Adrenal gland (tissue), 12 donors: ENCODE data around the gene AMBRA1. TPM values are rescaled to one million over a fixed set of nuclear protein-coding genes. Genes with fewer than 3 reads are reported as not detected.

Source experiments
- DNase-seq, 7 donors: peaks; one replicate each; pipeline ENCODE4 v3.0.0-alpha.2; 2019 to 2020
- H3K27ac ChIP-seq, 5 donors: fragments of 200-600 bp; sonication (generic) in 4 of 5; 1 replicate in 3 of 5; 2 replicates in 2 of 5; pipeline versions ENCODE4 v1.5.1 to v1.8.0; 2016 to 2020; ENCODE audit warnings: mild to moderate bottlenecking in 1 of 5
- H3K27me3 ChIP-seq: fragments of 200-600 bp; 2 replicates; pipeline ENCODE4 v1.8.0; 2021
- H3K36me3 ChIP-seq, 2 donors: fragments of 200-600 bp; replicated peaks in 1 of 2; 1 replicate in 1 of 2; 2 replicates in 1 of 2; pipeline versions ENCODE4 v1.5.1 to v1.8.0; 2018 to 2022
- H3K4me1 ChIP-seq, 2 donors: fragments of 200-600 bp; replicated peaks in 1 of 2; 1 replicate in 1 of 2; 2 replicates in 1 of 2; pipeline versions ENCODE4 v1.5.1 to v1.8.0; 2018 to 2021
- H3K4me3 ChIP-seq, 4 donors: fragments of 200-600 bp; sonication (generic) in 3 of 4; one replicate each; pipeline ENCODE4 v1.5.1; 2016 to 2018
- H3K9me3 ChIP-seq, 3 donors: fragments of 200-600 bp; sonication (generic) in 1 of 3; replicated peaks in 1 of 3; 1 replicate in 2 of 3; 2 replicates in 1 of 3; pipeline versions ENCODE4 v1.5.1 to v1.8.0; 2016 to 2021
- POLR2A ChIP-seq, 2 donors: fragments of 450-650 bp; IDR thresholded peaks; one replicate each; pipeline ENCODE4 v1.6.1; 2017; ENCODE audit warnings: antibody characterized with exemption in 2 of 2, mild to moderate bottlenecking in 2 of 2, moderate library complexity in 1 of 2
- WGBS, 4 donors: extraction: QIAGEN DNeasy Blood & Tissue Kit in 2 of 4; methylation state at CpG; one replicate each; pipeline versions ENCODE4 v1.1.5 to v1.1.7; 2013 to 2017; 5-methylcytosine and 5-hydroxymethylcytosine counted together
- intact Hi-C, 2 donors: fragments of 100-400 bp; cut with DNase I; formaldehyde crosslinking; loops; one replicate each; pipeline versions ENCODE4 v1.14.1 to v1.15.0; 2022 to 2023
- polyA plus RNA-seq, 3 donors: library from polyadenylated mRNA; stranded (reverse); fragments of 200-250 nt in 2 of 3; fragments of 350-450 nt in 1 of 3; fragmentation: Illumina TruSeq in 1 of 3; extraction: RNeasy Lipid Tissue Mini Kit (QIAGEN cat#74804) in 1 of 3; gene quantifications; one replicate each; pipeline ENCODE4 v1.2.3, GENCODE V29; 2013 to 2014
- total RNA-seq, 9 donors: library from RNA; depleted of rRNA in 4 of 9; stranded (reverse); fragments of >200 nt in 4 of 9; fragments of 120-200 nt in 1 of 9; fragmentation: NEBNext Ultra II Directional in 1 of 9; extraction: Animal tissue kit (Norgen Biotek cat#: 25700) in 1 of 9; gene quantifications; one replicate each; pipeline versions ENCODE4 v1.1.0 to v1.2.4, GENCODE V29; 2013 to 2023
- TF ChIP-seq, protein P1 (sequence below), 6 experiments: fragments of 450-650 bp in 4 of 6; fragments of 200-600 bp in 2 of 6; sonication (generic) in 1 of 6; IDR thresholded peaks; 1 replicate in 5 of 6; 2 replicates in 1 of 6; pipeline versions ENCODE4 v1.5.1 to v1.8.0; 2016 to 2021; ENCODE audit warnings: antibody characterized with exemption in 6 of 6, mild to moderate bottlenecking in 2 of 6, moderate library complexity in 1 of 6
- donor health status: healthy with polysubstance abuse.
- donor health status: Bipolar disorder and iron deficiency.
- donor health status: DM: yes; HTN: yes; CAD: no.
- donor health status: DM: no; HTN: no; CAD: no.
- donor health status: DM: no; HTN: no; CAD: no.
- donor health status: DM: yes; HTN: yes; CAD: no.

AMBRA1 gene
- total and polyA plus RNA-seq, 12 donors: 16.2 to 73.3 (median 49.7) TPM

DNA sequence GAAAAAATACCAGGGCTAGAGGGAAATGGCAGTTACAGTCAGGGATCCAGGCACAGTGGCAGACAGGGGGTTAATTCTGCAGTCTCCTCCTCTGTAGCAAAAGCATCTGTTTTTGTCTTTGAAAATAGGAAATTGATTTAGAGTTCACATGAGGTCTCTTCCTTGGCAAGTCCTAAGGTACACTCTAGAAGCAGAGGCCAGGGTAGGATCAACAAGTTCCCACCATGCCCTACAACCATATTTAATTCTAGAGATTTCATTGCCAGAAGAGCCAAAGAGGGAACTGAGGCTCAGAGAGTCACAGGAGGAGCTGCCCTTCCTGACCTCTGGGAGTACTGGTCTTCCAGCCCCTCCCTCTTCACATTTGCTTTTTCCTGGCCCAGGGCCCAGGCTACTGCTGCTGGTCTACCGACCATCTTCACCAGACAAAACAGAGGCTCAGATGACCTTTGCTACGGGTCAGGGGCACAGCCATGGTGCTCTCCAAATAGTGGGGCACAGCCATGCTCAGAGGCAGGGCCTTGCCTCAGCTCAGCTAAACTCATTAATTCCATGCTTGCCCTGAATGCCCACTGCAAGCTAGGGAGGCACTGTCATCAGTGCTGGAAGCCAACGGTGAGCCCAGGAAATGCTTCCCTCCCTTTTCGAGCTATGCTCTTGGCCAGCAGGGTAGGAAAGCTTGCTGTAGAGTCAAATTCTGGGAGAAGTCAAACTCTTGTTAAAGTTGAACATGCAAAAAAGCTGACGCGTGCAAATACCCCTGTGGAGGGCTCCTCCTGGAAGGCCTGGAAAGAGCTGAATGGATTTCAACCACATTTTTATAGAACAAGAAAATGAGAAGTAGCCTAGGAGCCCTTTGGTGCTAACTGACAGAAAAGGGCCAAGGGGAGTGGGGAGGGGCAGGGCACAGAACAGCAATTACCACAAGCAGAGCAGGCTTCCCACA lies 190.6 kb downstream of the AMBRA1 start:
- no peak for TF ChIP-seq POLR2A (IDR thresholded peaks at IDR 0.05)
- TF ChIP-seq, protein P1, sequence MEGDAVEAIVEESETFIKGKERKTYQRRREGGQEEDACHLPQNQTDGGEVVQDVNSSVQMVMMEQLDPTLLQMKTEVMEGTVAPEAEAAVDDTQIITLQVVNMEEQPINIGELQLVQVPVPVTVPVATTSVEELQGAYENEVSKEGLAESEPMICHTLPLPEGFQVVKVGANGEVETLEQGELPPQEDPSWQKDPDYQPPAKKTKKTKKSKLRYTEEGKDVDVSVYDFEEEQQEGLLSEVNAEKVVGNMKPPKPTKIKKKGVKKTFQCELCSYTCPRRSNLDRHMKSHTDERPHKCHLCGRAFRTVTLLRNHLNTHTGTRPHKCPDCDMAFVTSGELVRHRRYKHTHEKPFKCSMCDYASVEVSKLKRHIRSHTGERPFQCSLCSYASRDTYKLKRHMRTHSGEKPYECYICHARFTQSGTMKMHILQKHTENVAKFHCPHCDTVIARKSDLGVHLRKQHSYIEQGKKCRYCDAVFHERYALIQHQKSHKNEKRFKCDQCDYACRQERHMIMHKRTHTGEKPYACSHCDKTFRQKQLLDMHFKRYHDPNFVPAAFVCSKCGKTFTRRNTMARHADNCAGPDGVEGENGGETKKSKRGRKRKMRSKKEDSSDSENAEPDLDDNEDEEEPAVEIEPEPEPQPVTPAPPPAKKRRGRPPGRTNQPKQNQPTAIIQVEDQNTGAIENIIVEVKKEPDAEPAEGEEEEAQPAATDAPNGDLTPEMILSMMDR (IDR thresholded peaks at IDR 0.05): no peak
- no peak for DNase-seq
- intact Hi-C loops: no loop called here
- Histone ChIP-seq H3K4me1 (peaks cover 0 to 14% of the 10 kb centered on the region in 2 donors), H3K9me3 (no peaks in the 10 kb centered on the region), H3K27ac (no peak overlapping the region), H3K4me3 (no peak overlapping the region), H3K36me3 (peaks cover 0 to 34% of the 10 kb centered on the region in 2 donors), H3K27me3 (no peaks in the 10 kb centered on the region)
- WGBS, 4 donors: 62 to 70% (median 66%) methylated on average over 5 to 6 of the region's 6 CpGs

DNA sequence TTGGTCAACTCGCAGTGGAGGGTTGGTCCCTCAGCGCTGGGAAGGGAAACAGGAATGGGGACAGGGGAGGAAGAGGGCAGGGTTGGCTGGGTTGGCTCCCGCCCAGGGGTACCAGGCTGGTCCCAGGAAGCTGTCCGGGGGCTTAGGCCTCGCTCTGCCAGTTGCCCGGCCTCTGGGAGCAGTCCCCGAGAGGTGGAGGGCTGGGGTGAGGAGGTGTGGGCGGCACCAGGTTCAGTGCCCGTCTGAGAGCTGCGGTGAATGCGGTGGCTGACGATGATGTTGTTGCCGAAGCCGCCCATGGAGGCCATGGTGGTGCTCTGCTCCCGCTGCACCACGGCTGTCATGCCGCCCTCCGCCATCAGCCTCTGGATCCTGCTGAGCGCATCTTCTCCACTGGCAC lies 196.3 kb downstream of the AMBRA1 start:
- H3K4me3 ChIP-seq: no peak overlapping the region
- TF ChIP-seq, protein P1 (IDR thresholded peaks at IDR 0.05): no peak
- no peak for TF ChIP-seq POLR2A (IDR thresholded peaks at IDR 0.05)
- WGBS, 4 donors: 94 to 99% (median 94%) methylated on average over 17 to 19 of the region's 19 CpGs
- H3K27me3 ChIP-seq: no peaks in the 10 kb centered on the region
- no peak for DNase-seq
- peaks cover 0 to 22% of the 10 kb centered on the region in 2 donors for H3K36me3 ChIP-seq
- no peaks in the 10 kb centered on the region for H3K9me3 ChIP-seq
- intact Hi-C loops: loop anchor here in 1 of 2 donors (10.0 kb wide), 1 partner anchor 67 kb away; no protein-coding TSS in a partner anchor
- H3K4me1 ChIP-seq: peaks cover 5 to 8% of the 10 kb centered on the region in 2 donors
- H3K27ac ChIP-seq: no peak overlapping the region

DNA sequence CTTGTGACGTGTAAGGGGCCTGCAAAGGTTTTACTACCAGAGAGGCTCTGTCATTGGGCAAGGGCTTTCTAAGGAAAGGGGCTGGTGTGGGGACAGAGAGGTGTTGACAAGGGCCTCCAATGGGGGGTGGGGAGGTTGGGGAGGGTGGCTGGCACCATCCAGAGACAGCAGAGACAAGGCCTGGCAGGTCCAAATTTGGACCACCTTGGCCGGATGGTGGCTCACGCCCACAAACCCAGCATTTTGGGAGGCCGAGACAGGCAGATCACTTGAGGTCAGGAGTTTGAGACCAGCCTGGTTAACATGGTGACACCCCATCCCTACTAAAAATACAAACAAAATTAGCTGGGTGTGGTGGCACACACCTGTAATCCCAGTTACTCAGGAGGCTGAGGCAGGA lies 200.1 kb downstream of the AMBRA1 start:
- no peak overlapping the region for H3K27ac ChIP-seq
- intact Hi-C loops: loop anchor here in 1 of 2 donors (10.0 kb wide), 1 partner anchor 71 kb away; no protein-coding TSS in a partner anchor
- 70 to 81% (median 75%) methylated on average over 4 of the region's 4 CpGs for WGBS, 4 donors
- peaks cover 19% of the 10 kb centered on the region for H3K27me3 ChIP-seq
- peaks cover 19 to 40% of the 10 kb centered on the region in 2 donors for H3K4me1 ChIP-seq
- peaks cover 0 to 22% of the 10 kb centered on the region in 2 donors for H3K36me3 ChIP-seq
- DNase-seq: no peak
- TF ChIP-seq POLR2A (IDR thresholded peaks at IDR 0.05): no peak
- TF ChIP-seq, protein P1 (IDR thresholded peaks at IDR 0.05): no peak
- H3K4me3 ChIP-seq: no peak overlapping the region
- H3K9me3 ChIP-seq: no peaks in the 10 kb centered on the region

DNA sequence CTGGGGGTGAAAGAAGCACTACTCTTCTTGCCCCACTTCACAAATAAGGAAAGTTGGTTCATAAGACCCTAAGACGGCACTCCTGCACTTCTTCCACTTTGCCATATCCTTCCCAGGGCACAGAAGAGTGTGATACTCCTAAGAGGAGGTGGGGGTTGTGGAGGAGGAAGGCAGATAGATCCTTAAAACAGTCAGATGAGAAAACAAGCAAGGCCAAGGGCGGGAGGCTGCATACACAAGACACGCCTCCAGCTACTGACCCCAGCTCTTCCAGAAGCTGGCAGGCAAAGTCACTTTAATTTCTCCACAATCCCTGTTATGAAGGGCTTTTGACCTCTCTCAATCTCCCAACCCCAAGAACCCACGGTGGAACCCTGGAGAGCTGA lies 200.6 kb downstream of the AMBRA1 start:
- 46 to 69% (median 59%) methylated on average over 4 of the region's 4 CpGs for WGBS, 4 donors
- H3K4me3 ChIP-seq: no peak overlapping the region

More for the DNA sequence above, 200.6 kb downstream of the AMBRA1 start:
- Histone ChIP-seq H3K4me1 (peaks cover 19 to 40% of the 10 kb centered on the region in 2 donors), H3K9me3 (no peaks in the 10 kb centered on the region), H3K27me3 (peaks cover 19% of the 10 kb centered on the region), H3K36me3 (peaks cover 0 to 21% of the 10 kb centered on the region in 2 donors), H3K27ac (no peak overlapping the region)
- no peak for DNase-seq
- intact Hi-C loops: loop anchor here in 1 of 2 donors (10.0 kb wide), 1 partner anchor 72 kb away; no protein-coding TSS in a partner anchor
- TF ChIP-seq POLR2A (IDR thresholded peaks at IDR 0.05): no peak
- TF ChIP-seq, protein P1 (IDR thresholded peaks at IDR 0.05): no peak
